ENCODE results near the gene BRSK2.

BRSK2 gene

DNA sequence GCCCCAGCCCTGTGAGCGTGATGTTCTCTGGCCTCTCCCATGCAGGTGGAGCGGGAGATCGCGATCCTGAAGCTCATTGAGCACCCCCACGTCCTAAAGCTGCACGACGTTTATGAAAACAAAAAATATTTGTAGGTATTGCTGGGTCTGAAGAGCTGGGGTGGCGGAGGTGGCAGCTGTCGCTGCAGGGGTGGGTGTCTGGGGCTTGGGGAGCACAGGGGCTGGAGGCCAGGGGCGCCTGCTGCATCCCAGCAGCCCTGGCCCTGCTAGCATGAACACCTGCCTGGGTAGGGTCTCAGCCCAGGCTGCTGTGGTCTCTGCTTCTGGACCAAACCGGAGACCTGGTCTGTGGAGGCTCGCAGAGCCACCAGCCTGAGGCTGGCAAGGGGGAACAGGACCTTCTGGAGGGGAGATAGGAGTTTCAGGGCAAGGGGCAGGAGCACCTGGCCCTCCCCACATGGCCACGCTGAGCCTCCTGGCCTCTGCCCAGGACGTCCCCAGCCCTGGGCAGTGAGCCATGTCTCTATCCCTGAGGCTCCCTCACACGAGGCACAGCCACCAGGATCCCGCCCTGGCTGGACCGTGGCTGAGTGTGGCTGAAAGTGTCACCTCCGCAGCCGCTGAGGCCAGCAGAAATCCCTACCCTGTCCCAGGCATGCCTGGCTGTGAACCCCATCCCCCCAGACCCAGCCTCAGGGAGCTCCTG lies 48.7 kb downstream of the BRSK2 start:
- DNase-seq: no peak

DNA sequence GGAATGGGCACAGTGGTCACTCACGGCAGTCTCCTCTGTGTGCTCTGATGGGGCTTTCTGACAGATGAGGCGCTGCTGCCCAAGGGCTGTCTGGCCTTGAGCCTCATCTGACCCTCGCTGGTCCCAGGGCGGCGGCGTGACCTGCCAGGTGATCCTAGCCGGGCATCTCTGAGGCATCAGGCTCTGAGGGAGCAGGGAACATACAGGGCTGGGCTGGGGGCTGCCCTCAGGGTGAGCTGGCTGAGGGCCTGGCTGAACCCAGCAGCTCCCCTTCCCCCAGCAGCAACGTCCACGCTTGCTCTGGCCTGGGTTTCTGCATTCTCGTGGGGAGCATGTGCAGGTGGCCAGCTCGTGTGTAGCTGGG lies 49.2 kb downstream of the BRSK2 start:
- DNase-seq: no peak

DNA sequence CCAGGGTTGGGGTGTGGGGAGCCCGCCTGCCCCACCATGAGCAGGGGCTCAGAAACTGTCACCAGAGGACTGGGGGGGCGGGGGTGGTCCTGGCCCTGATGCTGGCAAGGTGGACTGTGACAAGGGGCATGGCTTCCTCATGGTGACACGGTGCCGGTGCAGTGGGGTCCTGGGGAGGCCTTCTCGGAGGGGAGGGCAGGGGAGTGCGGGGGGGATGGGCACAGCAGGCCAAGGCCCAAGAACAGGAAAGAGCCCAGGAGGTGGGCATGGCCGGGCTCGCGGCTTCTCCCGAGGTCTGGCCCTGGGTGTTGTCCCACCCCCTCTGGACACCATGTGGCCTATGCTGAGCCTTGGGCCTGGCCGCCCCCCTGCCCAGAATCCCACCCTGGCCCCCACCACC lies 49.6 kb downstream of the BRSK2 start:
- no peak for DNase-seq

DNA sequence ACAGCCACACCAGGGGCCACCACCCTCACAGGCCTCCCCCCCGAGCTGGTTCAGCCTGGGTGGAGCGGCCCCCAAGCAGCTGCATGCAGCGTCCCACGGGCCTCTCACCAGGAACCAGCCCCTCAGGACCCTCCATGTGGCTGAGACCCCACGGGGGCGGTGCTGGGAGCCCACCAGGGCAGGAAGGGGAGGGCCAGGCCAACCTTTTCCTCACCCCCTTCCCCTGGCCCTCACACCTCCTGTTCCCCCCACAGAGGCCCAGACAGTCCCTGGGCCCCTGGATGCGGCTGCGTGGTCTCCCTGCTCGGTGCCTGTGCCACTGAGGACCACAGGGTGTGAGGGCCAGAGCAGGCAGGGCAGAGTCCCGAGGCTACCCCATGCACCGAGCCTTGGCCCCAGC lies 50.3 kb downstream of the BRSK2 start:
- no peak for DNase-seq

DNA sequence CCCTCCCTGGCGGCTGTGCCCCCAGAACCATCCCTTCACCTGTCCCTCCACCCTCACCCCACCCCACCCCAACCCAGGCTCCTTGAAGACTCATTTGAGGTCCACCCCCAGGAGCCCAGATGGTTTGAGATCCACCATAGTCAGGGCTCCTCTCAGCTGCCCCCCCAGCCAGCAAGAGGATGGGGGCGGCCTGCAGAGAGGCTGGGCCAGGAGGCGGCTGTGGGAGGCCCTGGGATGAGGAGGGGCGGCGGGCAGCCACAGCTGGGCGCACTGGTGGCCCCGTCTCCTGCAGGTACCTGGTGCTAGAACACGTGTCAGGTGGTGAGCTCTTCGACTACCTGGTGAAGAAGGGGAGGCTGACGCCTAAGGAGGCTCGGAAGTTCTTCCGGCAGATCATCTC lies 50.8 kb downstream of the BRSK2 start:
- DNase-seq: no peak

DNA sequence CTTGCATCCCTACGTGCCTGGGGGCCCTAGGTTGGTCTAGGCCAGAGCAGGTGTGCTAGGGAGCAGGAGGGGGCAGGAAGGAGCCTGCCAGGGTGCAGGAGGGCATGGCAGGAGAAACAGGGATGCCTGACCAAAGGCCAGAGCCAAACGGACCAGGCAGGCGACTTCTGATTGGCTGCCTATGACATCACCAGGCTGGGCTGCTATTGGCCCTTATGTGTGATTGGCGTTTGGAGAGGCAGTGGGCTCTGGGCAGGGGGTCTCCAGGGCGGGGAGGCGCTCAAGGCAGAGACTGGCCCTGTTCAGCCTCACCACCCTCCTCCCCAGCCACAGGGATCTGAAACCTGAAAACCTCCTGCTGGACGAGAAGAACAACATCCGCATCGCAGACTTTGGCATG lies 52.4 kb downstream of the BRSK2 start:
- DNase-seq: no peak

DNA sequence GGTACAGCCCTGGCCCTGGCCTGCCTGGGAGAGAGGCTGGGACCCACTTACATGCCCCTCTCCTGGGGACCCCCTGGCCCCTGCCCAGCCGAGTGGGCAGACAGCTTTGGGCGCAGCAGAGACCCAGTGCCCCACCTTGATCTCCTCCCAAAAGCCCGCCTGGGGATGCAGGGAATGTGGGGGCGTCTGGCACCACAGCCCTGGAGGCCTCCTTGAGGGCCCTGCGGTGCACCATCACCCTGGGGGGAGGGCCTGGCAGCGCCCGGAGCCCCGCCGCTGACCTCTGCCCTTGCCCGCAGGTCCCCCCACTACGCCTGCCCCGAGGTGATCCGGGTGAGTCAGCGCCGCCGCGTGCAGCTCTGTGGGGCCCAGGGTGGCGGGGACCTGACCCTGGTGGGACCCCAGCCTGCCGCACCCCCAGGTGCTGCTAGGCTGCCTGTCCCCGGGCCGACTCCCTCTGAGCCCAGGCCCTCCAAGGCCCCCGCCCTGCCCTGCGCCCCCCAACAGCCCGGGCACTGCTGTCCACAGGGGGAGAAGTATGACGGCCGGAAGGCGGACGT lies 53.2 kb downstream of the BRSK2 start:
- no peak for DNase-seq

DNA sequence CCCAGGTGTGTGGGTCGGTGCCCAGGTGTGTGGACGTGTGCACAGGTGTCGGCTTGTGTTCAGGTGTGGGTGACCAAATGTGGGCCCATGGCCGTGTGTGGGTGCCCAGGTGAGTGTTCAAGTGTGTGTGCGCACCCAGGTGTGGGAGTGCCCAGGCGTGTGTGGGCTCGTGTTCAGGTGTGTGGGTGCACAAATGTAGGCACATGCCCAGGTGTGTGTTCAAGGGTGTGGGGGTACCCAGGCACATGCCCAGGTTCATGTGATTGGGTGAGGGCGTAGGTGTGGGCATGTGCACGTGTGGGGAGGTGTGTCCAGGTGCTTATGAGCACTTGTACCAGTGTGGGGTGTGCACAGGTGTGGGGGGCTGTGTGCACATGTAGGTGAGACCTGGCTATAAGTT lies 54.0 kb downstream of the BRSK2 start:
- DNase-seq: no peak

DNA sequence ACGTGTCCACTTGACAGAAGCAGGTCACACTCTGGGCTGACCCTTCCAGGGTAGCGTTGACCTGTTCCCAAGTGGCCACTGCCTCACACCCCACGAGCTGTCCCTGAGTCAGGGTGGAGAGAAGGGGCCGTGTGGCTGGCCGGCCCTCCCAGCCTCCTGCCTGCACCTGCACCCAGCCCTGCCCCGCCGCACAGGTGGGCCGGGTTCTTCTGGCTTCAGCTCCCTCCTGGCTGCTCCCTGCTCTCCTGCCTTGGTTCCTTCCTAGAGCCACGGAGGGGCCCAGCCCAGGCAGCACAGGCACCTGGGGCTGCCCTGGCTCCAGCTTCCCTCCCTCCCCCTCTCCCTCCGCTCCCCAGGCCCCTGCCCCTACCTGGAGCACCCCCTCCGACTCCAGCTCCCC lies 54.6 kb downstream of the BRSK2 start:
- no peak for DNase-seq

DNA sequence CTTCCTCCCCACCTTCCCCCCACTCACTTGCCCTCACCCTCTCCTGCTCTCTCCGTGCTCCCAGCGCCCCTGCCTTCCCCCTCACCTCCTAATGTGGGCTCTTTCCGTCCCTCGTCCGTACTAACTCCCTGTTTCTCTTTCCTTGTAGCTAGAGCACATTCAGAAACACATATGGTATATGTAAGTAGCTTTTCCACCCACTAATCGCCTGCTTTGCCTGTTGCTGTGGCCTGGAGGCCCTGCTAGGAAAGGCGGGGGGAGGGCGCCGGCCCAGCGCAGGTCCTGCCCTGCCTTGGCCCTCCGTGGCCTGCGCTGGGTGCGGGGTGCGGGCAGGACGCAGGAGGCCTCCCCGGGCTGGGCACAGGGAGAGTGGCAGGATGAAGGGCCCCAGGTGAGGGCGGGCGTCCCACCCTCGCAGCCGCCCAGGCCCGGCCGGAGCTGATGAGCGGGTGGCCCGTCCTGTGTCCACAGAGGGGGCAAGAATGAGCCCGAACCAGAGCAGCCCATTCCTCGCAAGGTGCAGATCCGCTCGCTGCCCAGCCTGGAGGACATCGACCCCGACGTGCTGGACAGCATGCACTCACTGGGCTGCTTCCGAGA lies 55.2 kb downstream of the BRSK2 start:
- DNase-seq: no peak

DNA sequence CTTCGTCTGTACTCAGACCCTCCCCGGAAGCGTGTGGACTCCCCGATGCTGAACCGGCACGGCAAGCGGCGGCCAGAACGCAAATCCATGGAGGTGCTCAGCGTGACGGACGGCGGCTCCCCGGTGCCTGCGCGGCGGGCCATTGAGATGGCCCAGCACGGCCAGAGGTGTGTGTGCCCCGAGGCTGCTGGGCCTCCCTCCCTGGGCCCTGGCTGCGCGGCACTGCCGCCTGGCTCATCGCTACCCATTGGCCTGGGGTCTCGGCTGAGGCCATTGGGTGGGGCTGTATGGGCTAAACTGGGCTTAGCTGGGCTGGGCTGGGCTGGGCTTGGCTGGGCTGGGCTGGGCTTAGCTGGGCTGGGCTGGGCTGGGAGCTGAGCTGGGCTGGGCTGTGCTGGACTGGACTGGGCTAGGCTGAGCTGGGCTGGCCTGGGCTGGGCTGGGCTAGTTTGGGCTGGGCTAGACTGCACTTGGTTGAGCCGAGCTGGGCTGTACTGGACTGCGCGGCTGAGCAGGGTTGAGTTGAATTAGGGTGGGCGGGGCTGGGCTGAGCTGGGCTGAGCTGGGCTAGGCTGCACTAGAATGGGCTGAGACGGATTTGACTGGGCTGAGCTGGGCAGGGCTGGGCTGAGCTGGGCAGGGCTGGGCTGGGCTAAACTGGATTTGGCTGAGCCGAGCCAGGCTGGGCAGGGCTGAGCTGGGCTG lies 56.2 kb downstream of the BRSK2 start:
- DNase-seq: no peak

DNA sequence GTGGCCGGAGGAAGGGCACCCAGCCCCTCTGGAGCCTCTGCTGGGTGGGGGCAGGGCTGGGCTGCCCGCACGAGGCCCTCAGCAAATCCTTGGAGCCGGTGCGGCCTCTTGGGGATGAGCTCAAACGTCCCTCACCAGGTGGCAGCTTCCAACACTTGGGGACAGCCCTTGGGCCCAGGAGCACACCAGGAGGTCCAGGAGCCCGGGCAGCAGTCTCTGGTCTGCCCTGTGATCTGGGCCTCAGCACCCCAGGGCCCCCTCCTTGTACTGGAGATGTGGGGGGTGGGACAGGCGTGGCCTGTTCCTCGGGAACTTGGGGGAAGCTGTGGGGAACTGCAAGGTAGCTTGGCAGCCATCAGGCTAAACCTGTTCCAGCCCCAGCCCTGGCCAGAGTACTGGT lies 56.9 kb downstream of the BRSK2 start:
- no peak for DNase-seq

DNA sequence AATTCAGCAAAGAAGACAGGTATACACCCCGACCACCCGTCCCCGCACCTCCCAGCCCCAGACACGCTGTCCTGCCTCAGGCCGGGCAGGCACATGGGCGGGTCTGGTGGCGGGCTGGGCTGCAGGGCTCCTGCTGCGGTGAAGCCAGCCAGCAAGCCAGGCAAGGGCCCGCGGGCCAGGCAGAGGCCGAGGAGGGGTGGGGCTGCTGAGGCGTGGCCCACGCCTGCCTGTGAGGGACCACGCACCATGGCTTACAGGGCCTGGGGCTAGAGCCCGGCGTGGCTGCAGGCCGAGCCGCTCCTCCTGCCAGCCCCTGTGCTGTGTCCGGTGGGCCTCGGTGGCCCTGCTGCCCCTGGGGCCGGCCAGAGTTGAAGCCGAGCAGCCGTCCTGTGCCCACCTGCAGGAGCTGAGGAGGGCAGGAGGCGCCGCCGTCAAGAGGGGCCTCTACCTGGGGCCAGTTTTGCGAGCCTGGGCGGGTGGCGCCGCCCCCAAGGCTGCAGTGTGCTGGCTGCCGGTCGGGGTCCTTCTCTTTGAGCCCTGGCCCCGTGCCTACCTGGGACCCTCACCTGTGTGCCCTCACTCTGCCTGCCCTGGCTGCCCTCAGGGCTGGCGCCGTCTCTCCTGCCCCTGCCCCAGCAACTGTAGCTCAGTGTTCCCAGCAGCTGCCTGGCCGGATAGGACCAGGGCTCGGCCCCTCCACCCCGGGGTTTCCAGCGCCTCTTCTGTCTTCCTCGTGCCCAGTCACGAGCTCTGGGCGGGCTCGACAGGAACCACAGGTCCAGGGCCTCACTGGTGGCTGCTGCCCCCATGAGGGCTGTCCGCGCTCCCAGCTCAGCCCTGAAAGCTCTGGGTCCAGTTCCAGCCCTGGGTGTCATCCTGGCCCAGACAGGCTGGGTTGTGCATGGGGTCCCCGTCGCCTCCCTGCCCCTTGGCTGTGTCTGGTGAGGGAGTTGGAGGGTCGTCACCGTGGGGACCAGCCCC lies 58.4 kb downstream of the BRSK2 start:
- DNase-seq: no peak

DNA sequence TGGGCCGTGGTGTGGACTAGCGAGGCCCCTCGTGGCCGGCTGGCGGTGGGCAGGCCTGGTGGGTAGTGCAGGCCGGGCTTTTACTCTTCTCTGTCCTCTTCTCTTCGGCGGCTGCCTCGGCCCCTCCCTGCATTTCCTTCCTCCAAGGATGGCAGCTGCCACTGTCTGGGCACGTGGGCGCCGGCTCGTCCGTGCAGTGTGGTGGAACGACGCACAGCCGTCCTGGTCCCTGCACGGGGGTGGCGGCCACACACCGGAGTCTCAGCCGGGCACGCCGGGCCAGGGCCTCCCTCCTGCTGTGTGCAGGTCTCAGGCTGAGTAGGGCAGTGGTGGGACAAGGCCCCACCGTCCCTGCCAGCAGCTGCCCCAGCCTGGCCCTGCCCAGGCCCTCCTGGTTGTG lies 59.1 kb downstream of the BRSK2 start:
- no peak for DNase-seq

DNA sequence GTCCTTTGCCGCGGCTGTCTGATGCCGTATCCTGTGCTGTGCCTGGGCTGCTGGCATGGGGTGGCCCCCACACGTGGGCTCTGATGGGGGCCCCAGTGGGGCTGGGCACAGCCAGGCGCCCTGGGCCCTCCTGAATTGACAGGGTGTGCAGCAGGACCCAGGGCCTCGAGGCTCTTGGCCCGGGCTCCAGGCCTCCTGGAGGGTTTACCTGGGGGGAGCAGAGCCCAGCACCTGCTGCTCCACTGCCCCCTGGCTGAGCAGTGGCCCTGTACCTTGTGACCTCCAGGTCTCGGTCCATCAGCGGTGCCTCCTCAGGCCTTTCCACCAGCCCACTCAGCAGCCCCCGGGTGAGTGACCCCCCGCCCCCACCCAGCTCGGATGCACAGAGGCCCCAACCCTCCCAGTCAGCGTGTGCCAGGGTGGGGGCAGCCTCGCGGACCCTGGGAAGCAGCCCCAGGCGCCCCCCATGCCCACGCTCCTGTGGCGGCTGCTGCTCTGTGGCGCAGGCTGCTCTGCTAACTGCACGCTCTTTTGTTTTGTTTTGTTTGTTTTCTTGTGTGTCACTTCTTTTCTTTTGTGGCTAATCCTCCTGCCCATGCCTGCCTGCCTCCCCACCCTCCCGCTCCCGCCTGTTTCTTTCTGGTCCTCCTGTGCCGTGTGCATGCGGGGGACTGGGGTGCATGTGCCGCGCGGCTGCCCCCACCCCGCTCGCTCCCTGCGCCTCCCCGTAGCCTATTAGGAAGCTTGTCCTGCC lies 59.9 kb downstream of the BRSK2 start:
- no peak for DNase-seq

DNA sequence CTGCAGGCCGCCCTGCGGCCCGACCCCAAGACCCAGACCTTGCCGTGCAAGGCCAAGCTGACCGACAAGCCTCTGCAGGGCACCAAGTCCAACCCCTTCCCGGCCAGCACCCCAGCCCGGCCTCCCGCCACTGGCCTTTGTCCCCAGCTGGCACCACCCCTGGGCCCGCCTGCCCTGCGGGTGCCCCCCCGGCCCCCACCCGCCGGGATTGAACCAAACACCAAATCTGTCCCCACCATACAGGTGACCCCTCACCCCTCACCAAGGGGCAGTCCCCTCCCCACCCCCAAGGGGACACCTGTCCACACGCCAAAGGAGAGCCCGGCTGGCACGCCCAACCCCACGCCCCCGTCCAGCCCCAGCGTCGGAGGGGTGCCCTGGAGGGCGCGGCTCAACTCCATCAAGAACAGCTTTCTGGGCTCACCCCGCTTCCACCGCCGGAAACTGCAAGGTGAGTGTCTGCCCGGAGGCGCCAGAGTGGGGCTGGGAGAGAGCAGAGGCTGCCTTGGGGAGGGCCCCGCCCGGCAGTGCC lies 60.7 kb downstream of the BRSK2 start:
- no peak for DNase-seq

DNA sequence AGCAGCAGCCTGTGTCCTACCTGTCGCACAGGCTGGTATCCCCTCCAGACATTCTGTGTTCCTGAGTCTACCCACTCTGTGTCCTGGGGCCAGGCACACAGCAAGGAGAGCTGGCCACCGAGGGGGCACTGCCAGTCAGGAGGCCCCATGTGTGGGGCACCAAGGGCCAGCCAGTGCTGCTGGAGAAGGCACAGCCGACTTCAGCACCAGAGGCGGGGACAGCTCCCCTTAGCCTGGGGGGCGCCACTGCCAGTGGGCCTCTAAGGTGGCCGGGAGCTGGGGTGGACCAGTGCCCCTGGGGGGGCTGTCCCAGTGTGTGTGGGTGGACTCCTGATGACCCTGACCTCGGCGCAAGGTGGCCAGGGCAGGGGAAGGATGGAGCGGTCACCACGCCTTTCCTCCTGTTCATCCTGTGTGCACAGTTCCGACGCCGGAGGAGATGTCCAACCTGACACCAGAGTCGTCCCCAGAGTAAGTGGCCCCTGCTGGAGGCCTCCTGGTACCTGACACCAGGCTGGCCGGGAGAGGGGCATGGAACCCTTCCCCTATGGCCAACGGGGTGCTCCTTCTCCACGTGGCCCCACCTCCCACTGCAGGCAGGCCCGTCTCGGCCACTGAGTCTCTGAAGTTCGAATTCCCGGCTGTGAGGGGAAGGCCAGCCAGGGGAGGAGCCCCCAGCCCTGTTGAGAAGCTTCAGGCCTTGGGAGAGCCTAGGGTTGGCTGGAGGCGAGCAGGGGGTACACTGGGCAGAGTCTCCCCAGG lies 61.4 kb downstream of the BRSK2 start:
- no peak for DNase-seq

DNA sequence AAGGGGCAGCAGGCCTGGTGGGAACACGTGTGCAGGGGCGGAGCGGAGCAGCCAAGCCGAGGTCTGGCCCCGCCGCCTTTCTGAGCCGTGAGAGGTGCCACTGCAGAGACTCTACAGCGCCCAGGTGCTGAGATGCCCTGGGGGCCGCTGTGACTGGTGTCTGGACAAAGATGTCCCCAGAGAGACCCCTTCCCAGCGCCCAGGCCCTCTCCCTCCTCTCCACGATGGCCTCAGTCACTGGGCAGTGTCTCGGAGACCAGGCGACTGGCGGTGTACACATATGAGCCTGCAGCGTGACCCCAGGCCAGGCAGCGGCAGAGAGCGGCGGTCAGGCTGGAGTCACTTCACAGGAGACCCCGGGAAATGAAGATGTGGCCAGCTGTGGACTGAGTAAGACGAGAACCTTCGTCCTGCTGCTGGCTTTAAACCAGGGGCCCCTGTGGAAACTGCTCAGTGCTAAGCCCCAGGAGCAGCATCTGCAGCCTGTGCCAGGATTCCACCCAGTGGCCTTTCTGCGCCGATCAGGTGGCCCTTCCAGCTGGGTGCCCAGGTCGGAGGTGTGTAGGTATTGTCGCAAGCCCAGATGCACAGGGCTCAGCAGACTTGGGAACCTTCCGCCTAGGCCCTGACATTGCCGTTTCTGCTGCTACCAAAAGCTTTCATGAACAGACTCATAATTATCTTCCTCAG lies 62.2 kb downstream of the BRSK2 start:
- DNase-seq: no peak

DNA sequence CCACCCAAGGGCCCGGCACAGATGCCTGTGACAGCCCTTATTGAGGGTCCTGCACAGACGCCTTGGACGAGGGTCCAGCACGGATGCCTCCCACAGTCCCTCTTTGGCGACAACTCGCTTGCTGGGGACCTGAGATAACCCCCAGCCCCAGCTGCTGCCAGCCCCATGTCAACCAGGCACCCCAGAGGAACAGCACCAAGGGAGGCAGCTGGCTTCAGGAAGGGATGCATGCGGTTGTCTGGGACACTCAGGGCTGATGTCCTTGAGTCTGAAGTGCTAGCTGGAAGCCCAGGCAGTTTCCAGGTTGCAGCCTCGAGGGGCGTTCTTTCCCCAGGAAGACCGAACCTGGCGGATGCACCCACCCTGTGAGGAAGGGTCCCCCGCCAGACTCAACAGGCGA lies 63.0 kb downstream of the BRSK2 start:
- DNase-seq: no peak

DNA sequence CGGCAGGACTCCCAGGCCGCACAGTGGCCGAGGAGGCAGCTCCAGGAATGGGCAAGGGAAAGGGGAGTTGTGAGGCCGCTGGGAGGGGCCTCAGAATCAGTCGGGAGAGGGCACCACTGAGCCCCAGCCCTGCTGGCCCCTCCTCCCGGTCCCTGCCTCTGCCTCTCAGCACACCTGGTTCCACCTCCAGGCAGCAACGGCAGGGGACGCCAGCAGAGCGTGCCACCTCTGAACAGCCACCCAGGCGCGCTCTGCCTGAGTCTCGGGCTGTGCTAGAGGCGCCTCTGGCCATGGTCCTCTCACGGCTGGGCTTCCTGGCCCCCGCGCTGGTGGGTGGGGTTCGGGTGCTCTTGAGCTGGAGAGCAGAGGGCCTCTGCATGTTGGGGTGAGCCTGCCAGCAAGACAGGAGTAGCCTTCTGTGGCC lies 63.9 kb downstream of the BRSK2 start:
- DNase-seq: no peak

DNA sequence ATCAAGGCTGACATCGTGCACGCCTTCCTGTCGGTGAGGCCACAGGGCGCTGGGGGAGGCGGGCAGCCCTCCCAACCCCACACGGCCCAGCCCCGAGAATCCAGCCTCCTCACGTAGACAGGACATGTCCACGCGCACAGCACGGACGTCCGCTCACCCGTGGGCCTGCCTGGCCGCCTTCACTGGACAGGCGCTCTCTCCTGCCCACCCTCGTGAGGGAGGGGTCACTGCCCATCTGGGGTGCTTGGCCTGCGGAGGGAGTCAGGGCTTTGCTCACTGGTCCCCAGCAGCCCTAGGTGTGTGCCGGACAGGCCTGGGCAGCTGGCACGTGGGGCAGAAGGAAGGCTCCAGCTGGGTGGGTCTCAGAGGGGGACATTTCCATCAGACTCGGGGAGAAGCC lies 64.8 kb downstream of the BRSK2 start:
- DNase-seq: no peak
